ENCODE data around the gene DQX1. TPM values are rescaled to one million over a fixed set of nuclear protein-coding genes. Genes with fewer than 3 reads are reported as not detected.

Gene DQX1
- total and polyA plus RNA-seq, 7 donors = 0.19 to 0.27 (median 0.27) TPM; not detected in 4

GRCh38 chr2:74572178-74572925 is 46.3 kb upstream of the DQX1 start:
- peaks cover 0 to 8% (median 2%) of the 10 kb centered on the region in 3 donors for H3K27me3 ChIP-seq (ENCODE audit: insufficient read depth in 3 of 3, low read length in 2 of 3)
- H3K4me3 ChIP-seq = no peak overlapping the region
- TF ChIP-seq CTCF (IDR thresholded peaks at IDR 0.05) = no peak
- no peak for DNase-seq
- ATAC-seq = no peak
- WGBS, 3 donors = 76 to 83% (median 78%) methylated on average over 3 of the region's 3 CpGs
- H3K27ac ChIP-seq = no peak overlapping the region
- H3K9me3 ChIP-seq = no peaks in the 10 kb centered on the region
- H3K4me1 ChIP-seq = no peaks in the 10 kb centered on the region
- H3K36me3 ChIP-seq (ENCODE audit: insufficient read depth in 1 of 2, low read depth in 1 of 2) = no peaks in the 10 kb centered on the region
- intact Hi-C loops (cut with DNase I) = no loop called here

GRCh38 chr2:74571058-74571457 is 45.0 kb upstream of the DQX1 start:
- no peak for ATAC-seq
- DNase-seq = no peak
- Histone ChIP-seq H3K4me1 (no peaks in the 10 kb centered on the region), H3K27me3 (ENCODE audit: insufficient read depth in 3 of 3, low read length in 2 of 3) (peaks cover 0 to 8% (median 2%) of the 10 kb centered on the region in 3 donors), H3K4me3 (no peak overlapping the region), H3K9me3 (no peaks in the 10 kb centered on the region), H3K27ac (no peak overlapping the region), H3K36me3 (ENCODE audit: insufficient read depth in 1 of 2, low read depth in 1 of 2) (no peaks in the 10 kb centered on the region)
- WGBS, 3 donors = 72 to 84% (median 78%) methylated on average over 1 of the region's 1 CpG
- intact Hi-C loops (cut with DNase I) = no loop called here
- TF ChIP-seq CTCF (IDR thresholded peaks at IDR 0.05) = no peak

- WGBS, 3 donors = 86 to 96% (median 86%) methylated on average over 1 of the region's 1 CpG
- TF ChIP-seq CTCF (IDR thresholded peaks at IDR 0.05) = no peak
- H3K4me1 ChIP-seq = no peaks in the 10 kb centered on the region
Observed at GRCh38 chr2:74569686-74570085, 43.7 kb upstream of the DQX1 start.

GRCh38 chr2:74567881-74568280 is 41.9 kb upstream of the DQX1 start:
- intact Hi-C loops (cut with DNase I) = no loop called here
- DNase-seq = no peak
- 76 to 88% (median 79%) methylated on average over 5 of the region's 5 CpGs for WGBS, 3 donors
- Histone ChIP-seq H3K4me3 (no peak overlapping the region), H3K27ac (no peak overlapping the region), H3K4me1 (no peaks in the 10 kb centered on the region), H3K27me3 (ENCODE audit: insufficient read depth in 3 of 3, low read length in 2 of 3) (peaks cover 2 to 13% (median 2%) of the 10 kb centered on the region in 3 donors), H3K36me3 (ENCODE audit: insufficient read depth in 1 of 2, low read depth in 1 of 2) (no peaks in the 10 kb centered on the region), H3K9me3 (no peaks in the 10 kb centered on the region)
- no peak for TF ChIP-seq CTCF (IDR thresholded peaks at IDR 0.05)
- no peak for ATAC-seq

More at GRCh38 chr2:74569686-74570085, 43.7 kb upstream of the DQX1 start:
- no peak overlapping the region for H3K27ac ChIP-seq
- H3K36me3 ChIP-seq (ENCODE audit: insufficient read depth in 1 of 2, low read depth in 1 of 2) = no peaks in the 10 kb centered on the region
- H3K9me3 ChIP-seq = no peaks in the 10 kb centered on the region
- DNase-seq (no peak), ATAC-seq (no peak)
- peaks cover 0 to 8% (median 2%) of the 10 kb centered on the region in 3 donors for H3K27me3 ChIP-seq (ENCODE audit: insufficient read depth in 3 of 3, low read length in 2 of 3)
- intact Hi-C loops (cut with DNase I) = no loop called here
- no peak overlapping the region for H3K4me3 ChIP-seq

- peaks cover 2 to 17% (median 4%) of the 10 kb centered on the region in 3 donors for H3K27me3 ChIP-seq (ENCODE audit: insufficient read depth in 3 of 3, low read length in 2 of 3)
- H3K36me3 ChIP-seq (ENCODE audit: insufficient read depth in 1 of 2, low read depth in 1 of 2) = no peaks in the 10 kb centered on the region
- intact Hi-C loops (cut with DNase I) = no loop called here
- H3K4me1 ChIP-seq = no peaks in the 10 kb centered on the region
- DNase-seq = no peak
- no peak overlapping the region for H3K4me3 ChIP-seq
- no peaks in the 10 kb centered on the region for H3K9me3 ChIP-seq
- ATAC-seq = no peak
- H3K27ac ChIP-seq = no peak overlapping the region
- no peak for TF ChIP-seq CTCF (IDR thresholded peaks at IDR 0.05)
Observed at GRCh38 chr2:74566754-74567085, 40.7 kb upstream of the DQX1 start.

Data from psoas muscle (tissue), 8 donors.